Hippocampal formation (tissue), 2 donors: ENCODE results near the gene IQCK.

ENCODE experiments used
- DNase-seq, 2 donors: peaks; one replicate each; lab custom pipeline; 2025; lab: John Stamatoyannopoulos, UW

Gene IQCK

GRCh38 chr16:19717314-19717713 lies 757 bp upstream of the IQCK start:
- DNase-seq, result no peak

GRCh38 chr16:19718624-19718965 lies 524 bp downstream of the IQCK start:
- DNase-seq, result no peak

- DNase-seq, result no peak
Observed at GRCh38 chr16:19722269-19722952, 4.3 kb downstream of the IQCK start.

GRCh38 chr16:19722981-19723380 lies 4.9 kb downstream of the IQCK start:
- DNase-seq, result no peak

- DNase-seq, result no peak
Observed at GRCh38 chr16:19728636-19728965, 10.5 kb downstream of the IQCK start.

GRCh38 chr16:19733551-19733950 lies 15.5 kb downstream of the IQCK start:
- DNase-seq, result no peak

- no peak for DNase-seq
Observed at GRCh38 chr16:19735074-19735867, 17.2 kb downstream of the IQCK start.

- DNase-seq, result no peak
Observed at GRCh38 chr16:19737306-19738038, 19.4 kb downstream of the IQCK start.

- no peak for DNase-seq
Observed at GRCh38 chr16:19741354-19741753, 23.3 kb downstream of the IQCK start.

- no peak for DNase-seq
Observed at GRCh38 chr16:19743816-19744159, 25.7 kb downstream of the IQCK start.

- DNase-seq, result no peak
Observed at GRCh38 chr16:19744670-19745069, 26.6 kb downstream of the IQCK start.

- peak in 1 of 2 donors; percentile 27 for DNase-seq
Observed at GRCh38 chr16:19745286-19746010, 27.4 kb downstream of the IQCK start.

GRCh38 chr16:19746561-19746960 lies 28.5 kb downstream of the IQCK start:
- DNase-seq, result no peak

- no peak for DNase-seq
Observed at GRCh38 chr16:19748389-19749168, 30.5 kb downstream of the IQCK start.

- no peak for DNase-seq
Observed at GRCh38 chr16:19749571-19750080, 31.6 kb downstream of the IQCK start.

- DNase-seq, result no peak
Observed at GRCh38 chr16:19751478-19752385, 33.7 kb downstream of the IQCK start.

GRCh38 chr16:19753815-19754643 lies 36.0 kb downstream of the IQCK start:
- DNase-seq, result no peak

GRCh38 chr16:19754644-19755036 lies 36.6 kb downstream of the IQCK start:
- no peak for DNase-seq

GRCh38 chr16:19755268-19755667 lies 37.2 kb downstream of the IQCK start:
- DNase-seq, result no peak
